SK-N-SH treated with all-trans-retinoic acid at 6 μM for 48 hours (cell line): ENCODE data around the gene DKK2.

Source experiments
- ARNTL ChIP-seq: fragments of 450-650 bp; formaldehyde crosslinking; IDR thresholded peaks from 2 replicates; pipeline ENCODE4 v1.5.0; 2020; ENCODE audit warnings: low read depth, mild to moderate bottlenecking, moderate library complexity, borderline replicate concordance
- BACH2 ChIP-seq: fragments of 250-450 bp; sonication (Bioruptor Pico); IDR thresholded peaks from 2 replicates; pipeline ENCODE4 v1.9.0; 2021; ENCODE audit warnings: mild to moderate bottlenecking, borderline replicate concordance
- CSDC2 ChIP-seq: fragments of 250-450 bp; sonication (Bioruptor Pico); IDR thresholded peaks from 2 replicates; pipeline ENCODE4 v1.5.0; 2020; ENCODE audit warnings: mild to moderate bottlenecking, moderate library complexity
- ESRRG ChIP-seq: fragments of 250-450 bp; sonication (Bioruptor Pico); IDR thresholded peaks from 2 replicates; pipeline ENCODE4 v1.6.1; 2021; ENCODE audit warnings: mild to moderate bottlenecking
- GLIS3 ChIP-seq: fragments of 250-450 bp; sonication (Bioruptor Pico); IDR thresholded peaks from 2 replicates; pipeline ENCODE4 v1.5.0; 2020; ENCODE audit warnings: mild to moderate bottlenecking, moderate library complexity
- OSR1 ChIP-seq: fragments of 250-450 bp; sonication (Bioruptor Pico); IDR thresholded peaks from 2 replicates; pipeline ENCODE4 v1.8.0; 2022; ENCODE audit warnings: moderate library complexity, mild to moderate bottlenecking, inconsistent platforms
- PPARA ChIP-seq: fragments of 250-450 bp; sonication (Bioruptor Pico); IDR thresholded peaks from 2 replicates; pipeline ENCODE4 v1.5.0; 2020; ENCODE audit warnings: mild to moderate bottlenecking, borderline replicate concordance
- TCF4 ChIP-seq: fragments of 250-450 bp; sonication (Bioruptor Pico); IDR thresholded peaks from 2 replicates; pipeline ENCODE4 v1.8.0; 2021; ENCODE audit warnings: mild to moderate bottlenecking, moderate library complexity, borderline replicate concordance
- ZFP3 ChIP-seq: fragments of 250-450 bp; sonication (Bioruptor Pico); IDR thresholded peaks from 2 replicates; pipeline ENCODE4 v1.5.0; 2020; ENCODE audit warnings: mild to moderate bottlenecking, moderate library complexity
- ZFP30 ChIP-seq: fragments of 450-650 bp; formaldehyde crosslinking; IDR thresholded peaks from 2 replicates; pipeline ENCODE4 v1.5.0; 2022; ENCODE audit warnings: mild to moderate bottlenecking, moderate library complexity
- ZNF565 ChIP-seq: fragments of 450-650 bp; formaldehyde crosslinking; conservative IDR thresholded peaks from 2 replicates; pipeline ENCODE4 v1.5.0; 2020; ENCODE audit warnings: low read depth, mild to moderate bottlenecking, moderate library complexity
- TF ChIP-seq, protein P1 (sequence below): fragments of 250-450 bp; sonication (Bioruptor Pico); IDR thresholded peaks from 2 replicates; pipeline ENCODE4 v1.5.1; 2020; ENCODE audit warnings: low read depth, mild to moderate bottlenecking, moderate library complexity
- TF ChIP-seq, protein P2 (sequence below): fragments of 250-450 bp; sonication (Bioruptor Pico); IDR thresholded peaks from 2 replicates; pipeline ENCODE4 v1.8.0; 2020; ENCODE audit warnings: mild to moderate bottlenecking, moderate library complexity, borderline replicate concordance
- TF ChIP-seq, protein P3 (sequence below): fragments of 250-450 bp; sonication (Bioruptor Pico); IDR thresholded peaks from 2 replicates; pipeline ENCODE4 v1.5.0; 2020; ENCODE audit warnings: mild to moderate bottlenecking, moderate library complexity

DNA sequence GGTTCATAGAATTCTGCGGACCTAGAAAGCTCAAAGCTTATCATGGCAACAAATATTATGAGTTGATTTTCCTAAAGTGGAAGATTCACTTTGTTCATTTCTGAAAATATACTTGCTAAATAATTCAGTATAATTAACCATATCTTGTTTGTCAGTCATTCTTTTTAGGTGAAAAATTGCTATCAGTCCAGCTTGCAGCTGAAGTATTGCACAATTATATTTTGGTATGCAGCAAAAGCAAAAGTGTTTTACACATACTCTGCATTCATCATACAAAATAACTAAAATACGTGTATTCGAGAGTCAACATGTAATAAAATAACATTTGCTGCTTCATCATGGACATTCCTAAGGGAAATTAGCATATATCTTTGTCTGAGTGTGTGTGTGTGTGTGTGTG is 24.8 kb downstream of the DKK2 start:
- TF ChIP-seq ZFP30 (CRISPR knock-in tag) (no peak), ARNTL (CRISPR knock-in tag) (no peak), ZNF565 (no peak), GLIS3 (CRISPR knock-in tag) (no peak), TCF4 (CRISPR knock-in tag) (no peak), PPARA (CRISPR knock-in tag) (no peak), CSDC2 (CRISPR knock-in tag) (no peak), ZFP3 (CRISPR knock-in tag) (no peak), BACH2 (CRISPR knock-in tag) (no peak), OSR1 (no peak), ESRRG (CRISPR knock-in tag) (no peak)
- TF ChIP-seq, protein P1, sequence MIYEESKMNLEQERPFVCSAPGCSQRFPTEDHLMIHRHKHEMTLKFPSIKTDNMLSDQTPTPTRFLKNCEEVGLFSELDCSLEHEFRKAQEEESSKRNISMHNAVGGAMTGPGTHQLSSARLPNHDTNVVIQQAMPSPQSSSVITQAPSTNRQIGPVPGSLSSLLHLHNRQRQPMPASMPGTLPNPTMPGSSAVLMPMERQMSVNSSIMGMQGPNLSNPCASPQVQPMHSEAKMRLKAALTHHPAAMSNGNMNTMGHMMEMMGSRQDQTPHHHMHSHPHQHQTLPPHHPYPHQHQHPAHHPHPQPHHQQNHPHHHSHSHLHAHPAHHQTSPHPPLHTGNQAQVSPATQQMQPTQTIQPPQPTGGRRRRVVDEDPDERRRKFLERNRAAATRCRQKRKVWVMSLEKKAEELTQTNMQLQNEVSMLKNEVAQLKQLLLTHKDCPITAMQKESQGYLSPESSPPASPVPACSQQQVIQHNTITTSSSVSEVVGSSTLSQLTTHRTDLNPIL (CRISPR knock-in tag): no peak
- TF ChIP-seq, protein P2, sequence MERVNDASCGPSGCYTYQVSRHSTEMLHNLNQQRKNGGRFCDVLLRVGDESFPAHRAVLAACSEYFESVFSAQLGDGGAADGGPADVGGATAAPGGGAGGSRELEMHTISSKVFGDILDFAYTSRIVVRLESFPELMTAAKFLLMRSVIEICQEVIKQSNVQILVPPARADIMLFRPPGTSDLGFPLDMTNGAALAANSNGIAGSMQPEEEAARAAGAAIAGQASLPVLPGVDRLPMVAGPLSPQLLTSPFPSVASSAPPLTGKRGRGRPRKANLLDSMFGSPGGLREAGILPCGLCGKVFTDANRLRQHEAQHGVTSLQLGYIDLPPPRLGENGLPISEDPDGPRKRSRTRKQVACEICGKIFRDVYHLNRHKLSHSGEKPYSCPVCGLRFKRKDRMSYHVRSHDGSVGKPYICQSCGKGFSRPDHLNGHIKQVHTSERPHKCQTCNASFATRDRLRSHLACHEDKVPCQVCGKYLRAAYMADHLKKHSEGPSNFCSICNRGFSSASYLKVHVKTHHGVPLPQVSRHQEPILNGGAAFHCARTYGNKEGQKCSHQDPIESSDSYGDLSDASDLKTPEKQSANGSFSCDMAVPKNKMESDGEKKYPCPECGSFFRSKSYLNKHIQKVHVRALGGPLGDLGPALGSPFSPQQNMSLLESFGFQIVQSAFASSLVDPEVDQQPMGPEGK (CRISPR knock-in tag): no peak
- TF ChIP-seq, protein P3, sequence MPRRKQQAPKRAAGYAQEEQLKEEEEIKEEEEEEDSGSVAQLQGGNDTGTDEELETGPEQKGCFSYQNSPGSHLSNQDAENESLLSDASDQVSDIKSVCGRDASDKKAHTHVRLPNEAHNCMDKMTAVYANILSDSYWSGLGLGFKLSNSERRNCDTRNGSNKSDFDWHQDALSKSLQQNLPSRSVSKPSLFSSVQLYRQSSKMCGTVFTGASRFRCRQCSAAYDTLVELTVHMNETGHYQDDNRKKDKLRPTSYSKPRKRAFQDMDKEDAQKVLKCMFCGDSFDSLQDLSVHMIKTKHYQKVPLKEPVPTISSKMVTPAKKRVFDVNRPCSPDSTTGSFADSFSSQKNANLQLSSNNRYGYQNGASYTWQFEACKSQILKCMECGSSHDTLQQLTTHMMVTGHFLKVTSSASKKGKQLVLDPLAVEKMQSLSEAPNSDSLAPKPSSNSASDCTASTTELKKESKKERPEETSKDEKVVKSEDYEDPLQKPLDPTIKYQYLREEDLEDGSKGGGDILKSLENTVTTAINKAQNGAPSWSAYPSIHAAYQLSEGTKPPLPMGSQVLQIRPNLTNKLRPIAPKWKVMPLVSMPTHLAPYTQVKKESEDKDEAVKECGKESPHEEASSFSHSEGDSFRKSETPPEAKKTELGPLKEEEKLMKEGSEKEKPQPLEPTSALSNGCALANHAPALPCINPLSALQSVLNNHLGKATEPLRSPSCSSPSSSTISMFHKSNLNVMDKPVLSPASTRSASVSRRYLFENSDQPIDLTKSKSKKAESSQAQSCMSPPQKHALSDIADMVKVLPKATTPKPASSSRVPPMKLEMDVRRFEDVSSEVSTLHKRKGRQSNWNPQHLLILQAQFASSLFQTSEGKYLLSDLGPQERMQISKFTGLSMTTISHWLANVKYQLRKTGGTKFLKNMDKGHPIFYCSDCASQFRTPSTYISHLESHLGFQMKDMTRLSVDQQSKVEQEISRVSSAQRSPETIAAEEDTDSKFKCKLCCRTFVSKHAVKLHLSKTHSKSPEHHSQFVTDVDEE (CRISPR knock-in tag): no peak
